HepG2 (cell line): ENCODE data around the gene FGFR3. TPM values are rescaled to one million over a fixed set of nuclear protein-coding genes. Genes with fewer than 3 reads are reported as not detected.

Source experiments
- AFF4 ChIP-seq: sonication (generic); formaldehyde crosslinking; IDR thresholded peaks from 2 replicates; pipeline ENCODE4 v1.4.0; 2020; ENCODE audit warnings: missing genetic modification reagents
- ATF7 ChIP-seq, 2 experiments: fragments of 450-650 bp in 1 of 2; sonication (generic) in 1 of 2; formaldehyde crosslinking in 1 of 2; IDR thresholded peaks; 2 replicates each; pipeline versions ENCODE4 v1.4.0 to v1.6.1; 2016 to 2020; ENCODE audit warnings: antibody characterized with exemption in 1 of 2, mild to moderate bottlenecking in 1 of 2, missing genetic modification reagents in 1 of 2
- DNMT3B ChIP-seq: conservative IDR thresholded peaks from 2 replicates; pipeline ENCODE4 v1.6.1; 2016; ENCODE audit warnings: missing biosample characterization, control low read depth
- DR1 ChIP-seq: sonication (generic); formaldehyde crosslinking; IDR thresholded peaks from 2 replicates; pipeline ENCODE4 v1.8.0; 2021; ENCODE audit warnings: mild to moderate bottlenecking, missing genetic modification reagents, inconsistent platforms
- KDM6A ChIP-seq: IDR thresholded peaks from 2 replicates; pipeline ENCODE4 v1.6.1; 2016; ENCODE audit warnings: low read depth
- NFYC ChIP-seq: IDR thresholded peaks from 2 replicates; pipeline ENCODE4 v1.6.1; 2016; ENCODE audit warnings: missing genetic modification reagents, missing compliant biosample characterization
- RBFOX2 ChIP-seq: fragments of 200-400 bp; formaldehyde crosslinking; IDR thresholded peaks from 2 replicates; pipeline ENCODE4 v1.6.1; 2017; ENCODE audit warnings: low read depth, mild to moderate bottlenecking, low read length
- RBM22 ChIP-seq: fragments of 200-400 bp; formaldehyde crosslinking; optimal IDR thresholded peaks from 2 replicates; pipeline ENCODE3; 2017; ENCODE audit warnings: mild to moderate bottlenecking, low read length, moderate library complexity
- RBM39 ChIP-seq: fragments of 200-400 bp; formaldehyde crosslinking; IDR thresholded peaks from one replicate; pipeline ENCODE4 v1.6.1; 2018; ENCODE audit warnings: antibody characterized with exemption, mild to moderate bottlenecking, low read depth, low read length; ENCODE audit not compliant: poor library complexity, severe bottlenecking
- SATB2 ChIP-seq: sonication (generic); formaldehyde crosslinking; IDR thresholded peaks from 2 replicates; pipeline ENCODE4 v1.5.0; 2020; ENCODE audit warnings: missing genetic modification reagents
- TGIF2 ChIP-seq: IDR thresholded peaks from 2 replicates; pipeline ENCODE4 v1.6.1; 2016; ENCODE audit warnings: control low read depth, missing compliant biosample characterization
- ZBTB33 ChIP-seq: sonication (generic); formaldehyde crosslinking; IDR thresholded peaks from 2 replicates; pipeline ENCODE4 v1.4.0; 2020; ENCODE audit warnings: missing genetic modification reagents
- ZNF3 ChIP-seq: IDR thresholded peaks from 2 replicates; pipeline ENCODE4 v1.7.0; 2017; ENCODE audit warnings: inconsistent platforms
- ZNF496 ChIP-seq: sonication (generic); formaldehyde crosslinking; IDR thresholded peaks from 2 replicates; pipeline ENCODE4 v1.8.1; 2023; ENCODE audit warnings: mild to moderate bottlenecking, moderate library complexity, missing genetic modification reagents; ENCODE audit not compliant: insufficient replicate concordance
- ZNF572 ChIP-seq: sonication (generic); formaldehyde crosslinking; IDR thresholded peaks from 2 replicates; pipeline ENCODE4 v1.5.1; 2020; ENCODE audit warnings: mild to moderate bottlenecking, missing genetic modification reagents
- polyA plus RNA-seq, 8 experiments: library from polyadenylated mRNA; depleted of rRNA in 3 of 8; stranded (reverse) in 7 of 8; unstranded in 1 of 8; fragments of >200 nt; fragmentation: Illumina TruSeq in 4 of 8; extraction: Trizol in 4 of 8; gene quantifications; 2 replicates each; pipeline versions ENCODE4 v1.2.1 to v1.2.3, GENCODE V29; 2011 to 2016; ENCODE audit warnings: low read depth in 4 of 8, missing spikeins in 1 of 8, mixed read lengths in 1 of 8; ENCODE audit not compliant: insufficient read depth in 1 of 8
- total RNA-seq, 5 experiments: library from RNA; depleted of rRNA; stranded (reverse); fragments of >200 nt; fragmentation: Illumina TruSeq; extraction: Trizol; gene quantifications; 2 replicates each; pipeline ENCODE4 v1.2.3, GENCODE V29; 2016; ENCODE audit warnings: low read depth in 1 of 5
- TF ChIP-seq, protein P1 (sequence below): sonication (generic); formaldehyde crosslinking; IDR thresholded peaks from 2 replicates; pipeline ENCODE4 v1.4.0; 2020; ENCODE audit warnings: missing genetic modification reagents; ENCODE audit errors: not compliant biosample characterization
- TF ChIP-seq, protein P2 (sequence below): sonication (generic); formaldehyde crosslinking; IDR thresholded peaks from 2 replicates; pipeline ENCODE4 v1.5.0; 2020; ENCODE audit warnings: missing genetic modification reagents
- TF ChIP-seq, protein P3 (sequence below): sonication (generic); formaldehyde crosslinking; IDR thresholded peaks from 2 replicates; pipeline ENCODE4 v1.4.0; 2020; ENCODE audit warnings: missing genetic modification reagents, mild to moderate bottlenecking, borderline replicate concordance
- TF ChIP-seq, protein P4 (sequence below): sonication (generic); formaldehyde crosslinking; IDR thresholded peaks from 2 replicates; pipeline ENCODE4; 2020; ENCODE audit warnings: missing genetic modification reagents, mild to moderate bottlenecking, borderline replicate concordance

Gene FGFR3
- total and polyA plus RNA-seq, 2 of the 13 experiments (the other 11 are each of a cell fraction or from before 2014, with no cell fraction given) = 103 to 109 TPM

- TF ChIP-seq, protein P1, sequence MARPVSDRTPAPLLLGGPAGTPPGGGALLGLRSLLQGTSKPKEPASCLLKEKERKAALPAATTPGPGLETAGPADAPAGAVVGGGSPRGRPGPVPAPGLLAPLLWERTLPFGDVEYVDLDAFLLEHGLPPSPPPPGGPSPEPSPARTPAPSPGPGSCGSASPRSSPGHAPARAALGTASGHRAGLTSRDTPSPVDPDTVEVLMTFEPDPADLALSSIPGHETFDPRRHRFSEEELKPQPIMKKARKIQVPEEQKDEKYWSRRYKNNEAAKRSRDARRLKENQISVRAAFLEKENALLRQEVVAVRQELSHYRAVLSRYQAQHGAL = no peak
- TF ChIP-seq RBFOX2 = peak; percentile 78
- TF ChIP-seq TGIF2 (CRISPR knock-in tag) = no peak
- TF ChIP-seq, protein P2, sequence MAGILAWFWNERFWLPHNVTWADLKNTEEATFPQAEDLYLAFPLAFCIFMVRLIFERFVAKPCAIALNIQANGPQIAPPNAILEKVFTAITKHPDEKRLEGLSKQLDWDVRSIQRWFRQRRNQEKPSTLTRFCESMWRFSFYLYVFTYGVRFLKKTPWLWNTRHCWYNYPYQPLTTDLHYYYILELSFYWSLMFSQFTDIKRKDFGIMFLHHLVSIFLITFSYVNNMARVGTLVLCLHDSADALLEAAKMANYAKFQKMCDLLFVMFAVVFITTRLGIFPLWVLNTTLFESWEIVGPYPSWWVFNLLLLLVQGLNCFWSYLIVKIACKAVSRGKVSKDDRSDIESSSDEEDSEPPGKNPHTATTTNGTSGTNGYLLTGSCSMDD (CRISPR knock-in tag) = no peak
- no peak for TF ChIP-seq DR1 (CRISPR knock-in tag)
- no peak for TF ChIP-seq NFYC (CRISPR knock-in tag)
- TF ChIP-seq ZNF572 (CRISPR knock-in tag) = no peak
- no peak for TF ChIP-seq KDM6A (CRISPR knock-in tag)
- no peak for TF ChIP-seq SATB2 (CRISPR knock-in tag)
- TF ChIP-seq AFF4 (CRISPR knock-in tag) = no peak
- no peak for TF ChIP-seq ZNF3 (CRISPR knock-in tag)
- TF ChIP-seq RBM39 = peak; percentile 35
- TF ChIP-seq ZBTB33 (CRISPR knock-in tag) = peak; percentile 78
- no peak for TF ChIP-seq ATF7 (IDR thresholded peaks at IDR 0.05)
- TF ChIP-seq ATF7 (CRISPR knock-in tag; IDR thresholded peaks at IDR 0.05) = no peak
- TF ChIP-seq, protein P3, sequence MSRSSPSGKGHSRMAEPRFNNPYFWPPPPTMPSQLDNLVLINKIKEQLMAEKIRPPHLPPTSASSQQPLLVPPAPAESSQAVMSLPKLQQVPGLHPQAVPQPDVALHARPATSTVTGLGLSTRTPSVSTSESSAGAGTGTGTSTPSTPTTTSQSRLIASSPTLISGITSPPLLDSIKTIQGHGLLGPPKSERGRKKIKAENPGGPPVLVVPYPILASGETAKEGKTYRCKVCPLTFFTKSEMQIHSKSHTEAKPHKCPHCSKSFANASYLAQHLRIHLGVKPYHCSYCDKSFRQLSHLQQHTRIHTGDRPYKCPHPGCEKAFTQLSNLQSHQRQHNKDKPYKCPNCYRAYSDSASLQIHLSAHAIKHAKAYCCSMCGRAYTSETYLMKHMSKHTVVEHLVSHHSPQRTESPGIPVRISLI (CRISPR knock-in tag) = no peak
- peak; percentile 73 for TF ChIP-seq RBM22
- no peak for TF ChIP-seq DNMT3B (CRISPR knock-in tag)
- TF ChIP-seq ZNF496 = no peak
- TF ChIP-seq, protein P4, sequence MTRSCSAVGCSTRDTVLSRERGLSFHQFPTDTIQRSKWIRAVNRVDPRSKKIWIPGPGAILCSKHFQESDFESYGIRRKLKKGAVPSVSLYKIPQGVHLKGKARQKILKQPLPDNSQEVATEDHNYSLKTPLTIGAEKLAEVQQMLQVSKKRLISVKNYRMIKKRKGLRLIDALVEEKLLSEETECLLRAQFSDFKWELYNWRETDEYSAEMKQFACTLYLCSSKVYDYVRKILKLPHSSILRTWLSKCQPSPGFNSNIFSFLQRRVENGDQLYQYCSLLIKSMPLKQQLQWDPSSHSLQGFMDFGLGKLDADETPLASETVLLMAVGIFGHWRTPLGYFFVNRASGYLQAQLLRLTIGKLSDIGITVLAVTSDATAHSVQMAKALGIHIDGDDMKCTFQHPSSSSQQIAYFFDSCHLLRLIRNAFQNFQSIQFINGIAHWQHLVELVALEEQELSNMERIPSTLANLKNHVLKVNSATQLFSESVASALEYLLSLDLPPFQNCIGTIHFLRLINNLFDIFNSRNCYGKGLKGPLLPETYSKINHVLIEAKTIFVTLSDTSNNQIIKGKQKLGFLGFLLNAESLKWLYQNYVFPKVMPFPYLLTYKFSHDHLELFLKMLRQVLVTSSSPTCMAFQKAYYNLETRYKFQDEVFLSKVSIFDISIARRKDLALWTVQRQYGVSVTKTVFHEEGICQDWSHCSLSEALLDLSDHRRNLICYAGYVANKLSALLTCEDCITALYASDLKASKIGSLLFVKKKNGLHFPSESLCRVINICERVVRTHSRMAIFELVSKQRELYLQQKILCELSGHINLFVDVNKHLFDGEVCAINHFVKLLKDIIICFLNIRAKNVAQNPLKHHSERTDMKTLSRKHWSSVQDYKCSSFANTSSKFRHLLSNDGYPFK (CRISPR knock-in tag) = no peak
These were observed 14.3 kb downstream of the FGFR3 start (continued) for GRCh38 chr4:1807332-1807777.
